ENCODE data around the gene B4GALT2. TPM values are rescaled to one million over a fixed set of nuclear protein-coding genes. Genes with fewer than 3 reads are reported as not detected.

Gene B4GALT2
- total and polyA plus RNA-seq, 2 donors (not counting 3 experiments of a cell fraction or from before 2014, with no cell fraction given) = 80.0 to 103 TPM

GRCh38 chr1:43947874-43948437 lies 31.1 kb upstream of the B4GALT2 start:
- peak overlapping the region in 2 of 3 experiments; percentile 67 to 76 for H3K4me3 ChIP-seq (replicated peaks in 1 of 3; ENCODE audit: insufficient read depth in 1 of 3, low read depth in 1 of 3, low read length in 3 of 3)
- peak overlapping the region; percentile 84 for H3K4me2 ChIP-seq (ENCODE audit: insufficient read depth, low read length)
- peaks cover 0 to 4% of the 10 kb centered on the region in 2 experiments for H3K36me3 ChIP-seq (ENCODE audit: control insufficient read depth in 2 of 2, extremely low read depth in 1 of 2, insufficient read depth in 2 of 2, low read length in 2 of 2)
- H3K9me1 ChIP-seq (replicated peaks; ENCODE audit: control insufficient read depth, extremely low read depth, insufficient read depth, low read length) = no peaks in the 10 kb centered on the region
- POLR2A ChIA-PET = no interaction called here
- H3K4me1 ChIP-seq (ENCODE audit: control insufficient read depth, extremely low read depth, insufficient read depth, low read length) = peaks cover 20% of the 10 kb centered on the region
- H3K9me3 ChIP-seq (replicated peaks; ENCODE audit: control insufficient read depth, insufficient read depth, low read length) = no peaks in the 10 kb centered on the region
- no peak for FAIRE-seq
- H3K27me3 ChIP-seq (ENCODE audit: control insufficient read depth in 2 of 2, insufficient read depth in 2 of 2, low read length in 2 of 2) = no peaks in the 10 kb centered on the region
- CTCF ChIA-PET = interaction anchor here (6.9 to 7.2 kb wide), 2 partner anchors 14 to 183 kb away, joined by 69 to 93 read pairs; partner anchors contain the start of gene ARTN
- TF ChIP-seq MAX (IDR thresholded peaks at IDR 0.05; ENCODE audit: insufficient read depth, insufficient read length) (no peak), EZH2 (IDR thresholded peaks at IDR 0.05; ENCODE audit: borderline replicate concordance, low read depth, low read length, severe bottlenecking) (no peak), POLR2A (IDR thresholded peaks at IDR 0.05; ENCODE audit: low read depth, low read length) (no peak), CTCF (IDR thresholded peaks at IDR 0.05; ENCODE audit: extremely low read depth in 1 of 2, insufficient read depth in 1 of 2, low read depth in 1 of 2, low read length in 2 of 2) (no peak), JUN (IDR thresholded peaks at IDR 0.05; ENCODE audit: borderline replicate concordance, insufficient read depth, insufficient read length, low read depth) (no peak), FOS (IDR thresholded peaks at IDR 0.05; ENCODE audit: borderline replicate concordance, insufficient read depth, low read length) (no peak), POLR2AphosphoS5 (IDR thresholded peaks at IDR 0.05; ENCODE audit: insufficient read depth, low read depth, low read length) (no peak), GATA2 (IDR thresholded peaks at IDR 0.05; ENCODE audit: insufficient read depth, insufficient read length, low read depth, low read length) (no peak), MYC (IDR thresholded peaks at IDR 0.05; ENCODE audit: low read depth, low read length) (no peak)
- no peak overlapping the region for H2AFZ ChIP-seq (ENCODE audit: low read depth, low read length)
- H3K79me2 ChIP-seq (ENCODE audit: control insufficient read depth, insufficient read depth, low read length) = peaks cover 5% of the 10 kb centered on the region
- intact Hi-C loops (cut with micrococcal nuclease) = loop anchor here (5.0 kb wide), 1 partner anchor 99 kb away; no protein-coding TSS in a partner anchor
- no peak overlapping the region for H3K27ac ChIP-seq (ENCODE audit: insufficient read depth, low read depth, low read length)
- H4K20me1 ChIP-seq (replicated peaks; ENCODE audit: control insufficient read depth, extremely low read depth, insufficient read depth, low read length) = no peaks in the 10 kb centered on the region
- BruUV-seq (replicated peaks) = no TSS peak
- H3K9ac ChIP-seq (replicated peaks; ENCODE audit: extremely low read depth, insufficient read depth, low read length) = peak overlapping the region; percentile 97
- dilution Hi-C loops (cut with MboI; ENCODE audit: extremely low pct_ligation_motif_present, low sequenced_read_pairs) = loop anchor here (25.0 kb wide), 1 partner anchor 186 kb away; no protein-coding TSS in a partner anchor
- DNase-seq (ENCODE audit: low read depth, low spot score) = peak; percentile 15

All from endothelial cell of umbilical vein (primary cell).